Measurements from ENCODE around the gene TAF4B.

- TF ChIP-seq ZBTB11 (tag by site-specific recombination; conservative IDR thresholded peaks at IDR 0.05; ENCODE audit: low read depth) (no peak), ZSCAN18 (tag by site-specific recombination; IDR thresholded peaks at IDR 0.05) (no peak), PRDM4 (tag by site-specific recombination; IDR thresholded peaks at IDR 0.05) (no peak), MZF1 (tag by site-specific recombination; IDR thresholded peaks at IDR 0.05; ENCODE audit: borderline replicate concordance) (no peak)
- TF ChIP-seq, protein P1, sequence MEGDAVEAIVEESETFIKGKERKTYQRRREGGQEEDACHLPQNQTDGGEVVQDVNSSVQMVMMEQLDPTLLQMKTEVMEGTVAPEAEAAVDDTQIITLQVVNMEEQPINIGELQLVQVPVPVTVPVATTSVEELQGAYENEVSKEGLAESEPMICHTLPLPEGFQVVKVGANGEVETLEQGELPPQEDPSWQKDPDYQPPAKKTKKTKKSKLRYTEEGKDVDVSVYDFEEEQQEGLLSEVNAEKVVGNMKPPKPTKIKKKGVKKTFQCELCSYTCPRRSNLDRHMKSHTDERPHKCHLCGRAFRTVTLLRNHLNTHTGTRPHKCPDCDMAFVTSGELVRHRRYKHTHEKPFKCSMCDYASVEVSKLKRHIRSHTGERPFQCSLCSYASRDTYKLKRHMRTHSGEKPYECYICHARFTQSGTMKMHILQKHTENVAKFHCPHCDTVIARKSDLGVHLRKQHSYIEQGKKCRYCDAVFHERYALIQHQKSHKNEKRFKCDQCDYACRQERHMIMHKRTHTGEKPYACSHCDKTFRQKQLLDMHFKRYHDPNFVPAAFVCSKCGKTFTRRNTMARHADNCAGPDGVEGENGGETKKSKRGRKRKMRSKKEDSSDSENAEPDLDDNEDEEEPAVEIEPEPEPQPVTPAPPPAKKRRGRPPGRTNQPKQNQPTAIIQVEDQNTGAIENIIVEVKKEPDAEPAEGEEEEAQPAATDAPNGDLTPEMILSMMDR (tag by site-specific recombination; IDR thresholded peaks at IDR 0.05): no peak
- TF ChIP-seq, protein P2, sequence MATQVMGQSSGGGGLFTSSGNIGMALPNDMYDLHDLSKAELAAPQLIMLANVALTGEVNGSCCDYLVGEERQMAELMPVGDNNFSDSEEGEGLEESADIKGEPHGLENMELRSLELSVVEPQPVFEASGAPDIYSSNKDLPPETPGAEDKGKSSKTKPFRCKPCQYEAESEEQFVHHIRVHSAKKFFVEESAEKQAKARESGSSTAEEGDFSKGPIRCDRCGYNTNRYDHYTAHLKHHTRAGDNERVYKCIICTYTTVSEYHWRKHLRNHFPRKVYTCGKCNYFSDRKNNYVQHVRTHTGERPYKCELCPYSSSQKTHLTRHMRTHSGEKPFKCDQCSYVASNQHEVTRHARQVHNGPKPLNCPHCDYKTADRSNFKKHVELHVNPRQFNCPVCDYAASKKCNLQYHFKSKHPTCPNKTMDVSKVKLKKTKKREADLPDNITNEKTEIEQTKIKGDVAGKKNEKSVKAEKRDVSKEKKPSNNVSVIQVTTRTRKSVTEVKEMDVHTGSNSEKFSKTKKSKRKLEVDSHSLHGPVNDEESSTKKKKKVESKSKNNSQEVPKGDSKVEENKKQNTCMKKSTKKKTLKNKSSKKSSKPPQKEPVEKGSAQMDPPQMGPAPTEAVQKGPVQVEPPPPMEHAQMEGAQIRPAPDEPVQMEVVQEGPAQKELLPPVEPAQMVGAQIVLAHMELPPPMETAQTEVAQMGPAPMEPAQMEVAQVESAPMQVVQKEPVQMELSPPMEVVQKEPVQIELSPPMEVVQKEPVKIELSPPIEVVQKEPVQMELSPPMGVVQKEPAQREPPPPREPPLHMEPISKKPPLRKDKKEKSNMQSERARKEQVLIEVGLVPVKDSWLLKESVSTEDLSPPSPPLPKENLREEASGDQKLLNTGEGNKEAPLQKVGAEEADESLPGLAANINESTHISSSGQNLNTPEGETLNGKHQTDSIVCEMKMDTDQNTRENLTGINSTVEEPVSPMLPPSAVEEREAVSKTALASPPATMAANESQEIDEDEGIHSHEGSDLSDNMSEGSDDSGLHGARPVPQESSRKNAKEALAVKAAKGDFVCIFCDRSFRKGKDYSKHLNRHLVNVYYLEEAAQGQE (tag by site-specific recombination; IDR thresholded peaks at IDR 0.05): no peak
Observed at GRCh38 chr18:26277374-26277773, 51.1 kb downstream of the TAF4B start.

All from HEK293 (cell line).